ENCODE measurements around the gene ZSWIM3. TPM values are rescaled to one million over a fixed set of nuclear protein-coding genes. Genes with fewer than 3 reads are reported as not detected.

The ZSWIM3 gene
- total RNA-seq, 1 experiment from 2014 or later = 4.9 TPM

GRCh38 chr20:45909817-45910669 is 52.6 kb downstream of the ZSWIM3 start:
- Histone ChIP-seq H3K27ac (no peak overlapping the region), H3K9me3 (replicated peaks) (no peaks in the 10 kb centered on the region), H3K4me1 (replicated peaks) (peaks cover 22% of the 10 kb centered on the region), H3K4me3 (no peak overlapping the region), H3K36me3 (no peaks in the 10 kb centered on the region), H3K27me3 (replicated peaks) (no peaks in the 10 kb centered on the region)
- no peak for DNase-seq (ENCODE audit: low read depth in 1 of 2, low spot score in 2 of 2)

- peak; percentile 94 to 99 for DNase-seq (ENCODE audit: low read depth in 1 of 2, low spot score in 2 of 2)
- Histone ChIP-seq H3K36me3 (no peaks in the 10 kb centered on the region), H3K4me3 (peak overlapping the region; percentile 27), H3K27me3 (replicated peaks) (no peaks in the 10 kb centered on the region), H3K4me1 (replicated peaks) (peaks cover 16% of the 10 kb centered on the region), H3K9me3 (replicated peaks) (no peaks in the 10 kb centered on the region), H3K27ac (no peak overlapping the region)
Observed at GRCh38 chr20:45910670-45911485, 53.5 kb downstream of the ZSWIM3 start.

- no peaks in the 10 kb centered on the region for H3K9me3 ChIP-seq (replicated peaks)
- H3K27me3 ChIP-seq (replicated peaks) = no peaks in the 10 kb centered on the region
- peak; percentile 56 to 74 for DNase-seq (ENCODE audit: low read depth in 1 of 2, low spot score in 2 of 2)
- H3K36me3 ChIP-seq = no peaks in the 10 kb centered on the region
- no peak within 1 kb of the TSS for H3K27ac ChIP-seq
- peaks cover 13% of the 10 kb centered on the region for H3K4me1 ChIP-seq (replicated peaks)
- H3K4me3 ChIP-seq = peak within 1 kb of the TSS; percentile 27
Observed at GRCh38 chr20:45911486-45912343, 54.3 kb downstream of the ZSWIM3 start, which contains the start of gene PLTP. TSS of gene PLTP (minus strand) at chr20:45912155. CDS start at chr20:45911452, 703 bp downstream.

GRCh38 chr20:45912344-45912682 is 54.9 kb downstream of the ZSWIM3 start:
- Histone ChIP-seq H3K4me1 (replicated peaks) (peaks cover 13% of the 10 kb centered on the region), H3K36me3 (no peaks in the 10 kb centered on the region), H3K4me3 (peak overlapping the region; percentile 27; the same call in 1 of the 2 replicates), H3K27ac (no peak overlapping the region), H3K9me3 (replicated peaks) (no peaks in the 10 kb centered on the region), H3K27me3 (replicated peaks) (no peaks in the 10 kb centered on the region)
- no peak for DNase-seq (ENCODE audit: low read depth in 1 of 2, low spot score in 2 of 2)

GRCh38 chr20:45913116-45913515 is 55.7 kb downstream of the ZSWIM3 start:
- no peak for DNase-seq (ENCODE audit: low read depth in 1 of 2, low spot score in 2 of 2)
- no peaks in the 10 kb centered on the region for H3K9me3 ChIP-seq (replicated peaks)
- H3K4me3 ChIP-seq = no peak overlapping the region
- H3K27ac ChIP-seq = no peak overlapping the region
- H3K4me1 ChIP-seq (replicated peaks) = peaks cover 13% of the 10 kb centered on the region
- H3K36me3 ChIP-seq = no peaks in the 10 kb centered on the region
- no peaks in the 10 kb centered on the region for H3K27me3 ChIP-seq (replicated peaks)

- no peak overlapping the region for H3K4me3 ChIP-seq
- no peaks in the 10 kb centered on the region for H3K4me1 ChIP-seq (replicated peaks)
- no peak overlapping the region for H3K27ac ChIP-seq
- H3K36me3 ChIP-seq = no peaks in the 10 kb centered on the region
- no peaks in the 10 kb centered on the region for H3K9me3 ChIP-seq (replicated peaks)
- no peak for DNase-seq (ENCODE audit: low read depth in 1 of 2, low spot score in 2 of 2)
- no peaks in the 10 kb centered on the region for H3K27me3 ChIP-seq (replicated peaks)
Observed at GRCh38 chr20:45917790-45918141, 60.4 kb downstream of the ZSWIM3 start.

- Histone ChIP-seq H3K4me1 (replicated peaks) (no peaks in the 10 kb centered on the region), H3K4me3 (no peak overlapping the region), H3K36me3 (no peaks in the 10 kb centered on the region), H3K27me3 (replicated peaks) (no peaks in the 10 kb centered on the region), H3K9me3 (replicated peaks) (no peaks in the 10 kb centered on the region), H3K27ac (no peak overlapping the region)
- no peak for DNase-seq (ENCODE audit: low read depth in 1 of 2, low spot score in 2 of 2)
Observed at GRCh38 chr20:45918182-45918737, 60.8 kb downstream of the ZSWIM3 start.

GRCh38 chr20:45918779-45919537 is 61.5 kb downstream of the ZSWIM3 start:
- H3K27ac ChIP-seq = no peak overlapping the region
- DNase-seq (ENCODE audit: low read depth in 1 of 2, low spot score in 2 of 2) = no peak
- no peaks in the 10 kb centered on the region for H3K9me3 ChIP-seq (replicated peaks)
- no peaks in the 10 kb centered on the region for H3K27me3 ChIP-seq (replicated peaks)
- no peak overlapping the region for H3K4me3 ChIP-seq
- peaks cover under 1% of the 10 kb centered on the region for H3K4me1 ChIP-seq (replicated peaks)
- no peaks in the 10 kb centered on the region for H3K36me3 ChIP-seq

- H3K4me1 ChIP-seq (replicated peaks) = peaks cover 5% of the 10 kb centered on the region
- no peaks in the 10 kb centered on the region for H3K36me3 ChIP-seq
- H3K9me3 ChIP-seq (replicated peaks) = no peaks in the 10 kb centered on the region
- H3K27ac ChIP-seq = no peak overlapping the region
- no peaks in the 10 kb centered on the region for H3K27me3 ChIP-seq (replicated peaks)
- no peak for DNase-seq (ENCODE audit: low read depth in 1 of 2, low spot score in 2 of 2)
- no peak overlapping the region for H3K4me3 ChIP-seq
Observed at GRCh38 chr20:45919542-45920399, 62.4 kb downstream of the ZSWIM3 start.

GRCh38 chr20:45920462-45921336 is 63.3 kb downstream of the ZSWIM3 start:
- Histone ChIP-seq H3K9me3 (replicated peaks) (no peaks in the 10 kb centered on the region), H3K36me3 (no peaks in the 10 kb centered on the region), H3K4me3 (no peak overlapping the region), H3K27ac (no peak overlapping the region), H3K27me3 (replicated peaks) (no peaks in the 10 kb centered on the region), H3K4me1 (replicated peaks) (peaks cover 5% of the 10 kb centered on the region)
- DNase-seq (ENCODE audit: low read depth in 1 of 2, low spot score in 2 of 2) = no peak

GRCh38 chr20:45921337-45922189 is 64.1 kb downstream of the ZSWIM3 start:
- no peak overlapping the region for H3K4me3 ChIP-seq
- H3K4me1 ChIP-seq (replicated peaks) = peaks cover 5% of the 10 kb centered on the region
- no peaks in the 10 kb centered on the region for H3K9me3 ChIP-seq (replicated peaks)
- no peak overlapping the region for H3K27ac ChIP-seq
- no peaks in the 10 kb centered on the region for H3K36me3 ChIP-seq
- H3K27me3 ChIP-seq (replicated peaks) = no peaks in the 10 kb centered on the region
- DNase-seq (ENCODE audit: low read depth in 1 of 2, low spot score in 2 of 2) = no peak

Data from SJSA1 (cell line).